HepG2 (cell line): ENCODE measurements around the gene HSPB6. TPM values are rescaled to one million over a fixed set of nuclear protein-coding genes. Genes with fewer than 3 reads are reported as not detected.

Experiments used
- ATAC-seq: fragments of 200-7000 bp; cut with Tn5 transposase; 3 replicates; pipeline ENCODE4 v1.9.1; 2020; ENCODE audit warnings: mild to moderate bottlenecking, moderate library complexity
- BruUV-seq: library from RNA; stranded (reverse); fragments of 400-500 nt; replicated peaks from 2 replicates; lab custom pipeline; 2021; lab: Mats Ljungman, UMichigan
- CTCF ChIA-PET: fragments of 300-600 bp; formaldehyde crosslinking; extraction: SDS; loops from one replicate; lab custom pipeline; 2021; ENCODE audit warnings: low total read pairs, inconsistent platforms, low intra/inter-chr PET ratio; lab: Yijun Ruan, JAX
- POLR2A ChIA-PET: fragments of 350-600 bp; sonication (Branson Sonifier 250); formaldehyde crosslinking; loops from one replicate; lab custom pipeline; 2020; ENCODE audit warnings: antibody characterized with exemption, inconsistent platforms; lab: Yijun Ruan, JAX
- DNase-seq: peaks from one replicate; pipeline ENCODE4 v3.0.0-alpha.2; 2015; ENCODE audit warnings: low spot score
- FAIRE-seq: peaks from 3 replicates; lab custom pipeline; 2011; peaks lifted over from hg19 to GRCh38; lab: Jason Lieb, UNC
- H2AFZ ChIP-seq: one replicate; pipeline ENCODE4 v1.6.1; 2011; ENCODE audit warnings: low read length, inconsistent platforms
- H3K27ac ChIP-seq: fragments of 300-600 bp; 3 replicates; pipeline ENCODE4 v1.8.0; 2011; ENCODE audit warnings: mixed run types, mild to moderate bottlenecking, mixed read lengths, low read length, inconsistent platforms; ENCODE audit not compliant: insufficient read depth; ENCODE audit errors: extremely low read length
- H3K27me3 ChIP-seq, 2 experiments: fragments of 200-600 bp in 1 of 2; 2 replicates in 1 of 2; 3 replicates in 1 of 2; pipeline versions ENCODE4 v1.6.0 to v1.8.0; 2011; ENCODE audit warnings: low read length in 2 of 2, mild to moderate bottlenecking in 2 of 2, moderate library complexity in 2 of 2, inconsistent platforms in 1 of 2; ENCODE audit not compliant: insufficient read depth in 2 of 2, control insufficient read depth in 1 of 2
- H3K36me3 ChIP-seq, 2 experiments: fragments of 200-600 bp in 1 of 2; replicated peaks in 1 of 2; 2 replicates in 1 of 2; 3 replicates in 1 of 2; pipeline versions ENCODE4 v1.5.1 to v1.8.0; 2011; ENCODE audit warnings: low read length in 2 of 2, inconsistent platforms in 1 of 2; ENCODE audit not compliant: insufficient read depth in 2 of 2, control insufficient read depth in 1 of 2
- H3K4me1 ChIP-seq: 2 replicates; pipeline ENCODE4 v1.5.1; 2012; ENCODE audit warnings: low read length, inconsistent platforms; ENCODE audit not compliant: insufficient read depth
- H3K4me2 ChIP-seq: 2 replicates; pipeline ENCODE4 v1.6.0; 2011; ENCODE audit warnings: low read depth, low read length, inconsistent platforms
- H3K4me3 ChIP-seq, 3 experiments: fragments of 200-600 bp in 1 of 3; sonication (generic), shearing (Covaris generic) in 1 of 3; replicated peaks in 1 of 3; 2 replicates each; pipeline ENCODE4 v1.5.1; 2011 to 2016; ENCODE audit warnings: low read length in 3 of 3, inconsistent platforms in 2 of 3, low read depth in 2 of 3, mild to moderate bottlenecking in 2 of 3, control low read depth in 1 of 3, mixed read lengths in 1 of 3; ENCODE audit not compliant: insufficient read depth in 1 of 3
- H3K79me2 ChIP-seq: one replicate; pipeline ENCODE4 v1.6.1; 2011; ENCODE audit warnings: low read length, inconsistent platforms; ENCODE audit not compliant: insufficient read depth
- H3K9ac ChIP-seq: 2 replicates; pipeline ENCODE4 v1.6.0; 2011; ENCODE audit warnings: mild to moderate bottlenecking, low read depth, low read length, inconsistent platforms; ENCODE audit not compliant: insufficient read depth
- H3K9me3 ChIP-seq: 2 replicates; pipeline ENCODE4 v1.5.1; 2012; ENCODE audit warnings: mild to moderate bottlenecking, low read length
- H4K20me1 ChIP-seq: 2 replicates; pipeline ENCODE4 v1.6.0; 2011; ENCODE audit warnings: inconsistent platforms, mild to moderate bottlenecking, low read length, moderate library complexity; ENCODE audit not compliant: insufficient read depth
- FOXK2 ChIP-seq: fragments of 450-650 bp; IDR thresholded peaks from 2 replicates; pipeline ENCODE4 v1.6.1; 2016
- FOXO4 ChIP-seq: sonication (generic); formaldehyde crosslinking; conservative IDR thresholded peaks from 2 replicates; pipeline ENCODE4 v1.8.1; 2023; ENCODE audit warnings: missing genetic modification reagents
- HNRNPL ChIP-seq: fragments of 200-400 bp; formaldehyde crosslinking; IDR thresholded peaks from 2 replicates; pipeline ENCODE4 v1.6.1; 2017; ENCODE audit warnings: mild to moderate bottlenecking, low read depth, low read length
- IKZF4 ChIP-seq: sonication (generic); formaldehyde crosslinking; IDR thresholded peaks from 2 replicates; pipeline ENCODE4 v1.5.1; 2020; ENCODE audit warnings: borderline replicate concordance, mild to moderate bottlenecking, low read depth, missing genetic modification reagents; ENCODE audit errors: not compliant biosample characterization
- KDM4B ChIP-seq: sonication (generic); formaldehyde crosslinking; IDR thresholded peaks from 2 replicates; pipeline ENCODE4 v1.4.0; 2020; ENCODE audit warnings: missing genetic modification reagents
- MXI1 ChIP-seq: IDR thresholded peaks from 3 replicates; pipeline ENCODE4 v1.6.1; 2012; ENCODE audit warnings: low read depth, low read length, inconsistent platforms, borderline replicate concordance
- NFKBIZ ChIP-seq: IDR thresholded peaks from 2 replicates; pipeline ENCODE4 v1.6.1; 2018; ENCODE audit warnings: missing genetic modification reagents, missing compliant biosample characterization
- NFYB ChIP-seq: sonication (generic); formaldehyde crosslinking; IDR thresholded peaks from 2 replicates; pipeline ENCODE4 v1.4.0; 2020; ENCODE audit warnings: missing genetic modification reagents
- SRF ChIP-seq: IDR thresholded peaks from 2 replicates; pipeline ENCODE4 v1.6.1; 2011; ENCODE audit warnings: mild to moderate bottlenecking, low read depth, low read length, moderate library complexity
- TBX2 ChIP-seq: sonication (generic); formaldehyde crosslinking; IDR thresholded peaks from 2 replicates; pipeline ENCODE4 v1.5.0; 2020; ENCODE audit warnings: missing genetic modification reagents, mild to moderate bottlenecking, borderline replicate concordance
- TEAD2 ChIP-seq: sonication (generic); formaldehyde crosslinking; IDR thresholded peaks from 2 replicates; pipeline ENCODE4 v1.9.0; 2021; ENCODE audit warnings: missing genetic modification reagents
- THAP7 ChIP-seq: sonication (generic); formaldehyde crosslinking; IDR thresholded peaks from 2 replicates; pipeline ENCODE4 v1.8.1; 2023; ENCODE audit warnings: mild to moderate bottlenecking, missing genetic modification reagents
- ZBTB20 ChIP-seq: sonication (generic); formaldehyde crosslinking; IDR thresholded peaks from 2 replicates; pipeline ENCODE4 v1.8.1; 2023; ENCODE audit warnings: missing genetic modification reagents, low read depth, mild to moderate bottlenecking, borderline replicate concordance
- ZNF232 ChIP-seq: sonication (generic); formaldehyde crosslinking; IDR thresholded peaks from 2 replicates; pipeline ENCODE4 v1.4.0; 2020; ENCODE audit warnings: missing genetic modification reagents, borderline replicate concordance
- ZNF607 ChIP-seq: sonication (generic); formaldehyde crosslinking; IDR thresholded peaks from 2 replicates; pipeline ENCODE4 v1.5.1; 2020; ENCODE audit warnings: missing genetic modification reagents, mild to moderate bottlenecking, borderline replicate concordance
- ZNF687 ChIP-seq: sonication (generic); formaldehyde crosslinking; IDR thresholded peaks from 2 replicates; pipeline ENCODE4 v1.5.1; 2020; ENCODE audit warnings: mild to moderate bottlenecking, missing genetic modification reagents, moderate library complexity
- WGBS: methylation state at CpG from one replicate; pipeline ENCODE4 v1.1.6; 2017; ENCODE audit warnings: low lambda C conversion rate; 5-methylcytosine and 5-hydroxymethylcytosine counted together
- in situ Hi-C: cut with HindIII; loops from 2 replicates; pipeline ENCODE4 v1.10.0; 2017; ENCODE audit warnings: low pct_unique_long_range_greater_than_20kb; ENCODE audit not compliant: extremely low pct_ligation_motif_present
- intact Hi-C: fragments of 100-400 bp; cut with micrococcal nuclease; formaldehyde crosslinking; loops from one replicate; pipeline ENCODE4 v1.10.0; 2022; ENCODE audit not compliant: unreplicated experiment
- polyA plus RNA-seq, 8 experiments: library from polyadenylated mRNA; depleted of rRNA in 3 of 8; stranded (reverse) in 7 of 8; unstranded in 1 of 8; fragments of >200 nt; fragmentation: Illumina TruSeq in 4 of 8; extraction: Trizol in 4 of 8; gene quantifications; 2 replicates each; pipeline versions ENCODE4 v1.2.1 to v1.2.3, GENCODE V29; 2011 to 2016; ENCODE audit warnings: low read depth in 4 of 8, missing spikeins in 1 of 8, mixed read lengths in 1 of 8; ENCODE audit not compliant: insufficient read depth in 1 of 8
- total RNA-seq, 5 experiments: library from RNA; depleted of rRNA; stranded (reverse); fragments of >200 nt; fragmentation: Illumina TruSeq; extraction: Trizol; gene quantifications; 2 replicates each; pipeline ENCODE4 v1.2.3, GENCODE V29; 2016; ENCODE audit warnings: low read depth in 1 of 5

HSPB6 gene
- total and polyA plus RNA-seq, 2 of the 13 experiments (the other 11 are each of a cell fraction or from before 2014, with no cell fraction given) = 0.18 TPM; not detected in 1

GRCh38 chr19:35752746-35753350 is 4.0 kb downstream of the HSPB6 start:
- Histone ChIP-seq H4K20me1 (no peaks in the 10 kb centered on the region), H3K9ac (no peak overlapping the region), H3K4me1 (peaks cover 21% of the 10 kb centered on the region), H2AFZ (no peak overlapping the region), H3K27me3 (no peaks in the 10 kb centered on the region; a peak in 1 of 5 replicates), H3K36me3 (peaks cover 3 to 20% of the 10 kb centered on the region in 2 experiments; a peak in 3 of 5 replicates), H3K79me2 (peaks cover 11% of the 10 kb centered on the region), H3K4me2 (no peak overlapping the region), H3K4me3 (no peak overlapping the region), H3K27ac (no peak overlapping the region), H3K9me3 (no peaks in the 10 kb centered on the region)
- in situ Hi-C loops (no loop called here), intact Hi-C loops (no loop called here)
- ATAC-seq (no peak), FAIRE-seq (no peak), DNase-seq (no peak)
- TF ChIP-seq ZNF232 (CRISPR knock-in tag) = no peak
- TF ChIP-seq MXI1 = no peak
- TF ChIP-seq FOXK2 = no peak
- TF ChIP-seq SRF = no peak
- TF ChIP-seq ZBTB20 (CRISPR knock-in tag) = no peak
- no peak for TF ChIP-seq TEAD2 (CRISPR knock-in tag)
- no peak for TF ChIP-seq IKZF4 (CRISPR knock-in tag)
- TF ChIP-seq FOXO4 = no peak
- no peak for TF ChIP-seq ZNF687
- no peak for TF ChIP-seq NFKBIZ (CRISPR knock-in tag)
- no peak for TF ChIP-seq TBX2
- no peak for TF ChIP-seq ZNF607 (CRISPR knock-in tag)
- no peak for TF ChIP-seq THAP7 (CRISPR knock-in tag)
- no peak for TF ChIP-seq KDM4B (CRISPR knock-in tag)
- TF ChIP-seq NFYB = no peak
- no peak for TF ChIP-seq HNRNPL
- ChIA-PET POLR2A (no interaction called here), CTCF (no interaction called here)
- no TSS peak for BruUV-seq
- WGBS = 93% methylated on average over 19 of the region's 20 CpGs
